ENCODE results near the gene PALD1. TPM values are rescaled to one million over a fixed set of nuclear protein-coding genes. Genes with fewer than 3 reads are reported as not detected.

PALD1 gene
- total RNA-seq, 2 donors from 2014 or later: 17.3 to 19.7 TPM

DNA sequence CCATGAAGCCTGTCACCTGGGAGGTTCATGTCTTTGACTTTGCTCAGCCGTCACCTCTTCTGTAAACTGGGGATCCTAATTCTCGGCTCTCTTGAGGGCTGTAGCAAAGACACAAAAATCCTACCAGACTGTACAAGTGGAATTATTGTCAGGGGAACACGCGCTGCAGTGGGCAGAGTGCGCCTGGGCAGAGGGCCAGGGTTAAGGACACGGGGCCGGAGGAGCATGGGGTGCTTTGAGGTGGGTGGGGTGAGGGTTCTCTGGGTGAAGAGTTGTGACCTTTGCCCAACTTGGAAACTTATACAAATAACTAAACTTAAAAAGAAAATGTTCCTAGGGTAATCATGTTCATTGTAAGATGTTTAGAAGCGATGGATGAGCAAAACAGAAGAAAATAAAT is 36.0 kb downstream of the PALD1 start:
- no peaks in the 10 kb centered on the region for H3K27me3 ChIP-seq (ENCODE audit: control insufficient read depth, insufficient read depth, low read length, poor library complexity, severe bottlenecking)
- no peak overlapping the region for H3K4me3 Mint-ChIP-seq
- peaks cover 15% of the 10 kb centered on the region for H3K4me1 ChIP-seq (ENCODE audit: control insufficient read depth, insufficient read depth, low read length)
- H3K36me3 Mint-ChIP-seq (ENCODE audit: low read depth): no peaks in the 10 kb centered on the region
- H3K27ac ChIP-seq (ENCODE audit: low read depth, low read length): no peak overlapping the region
- H3K36me3 ChIP-seq (ENCODE audit: control insufficient read depth, insufficient read depth, low read length): no peaks in the 10 kb centered on the region
- 86 to 97% methylated on average over 1 to 8 of the region's 8 CpGs for WGBS, 2 experiments (ENCODE audit: insufficient coverage in 1 of 2, insufficient read length in 1 of 2)
- peaks cover 20% of the 10 kb centered on the region for H3K4me1 Mint-ChIP-seq
- TF ChIP-seq CTCF (conservative IDR thresholded peaks at IDR 0.05): no peak
- no peak overlapping the region for H3K27ac Mint-ChIP-seq
- H3K27me3 Mint-ChIP-seq (ENCODE audit: insufficient read depth): no peaks in the 10 kb centered on the region
- no peaks in the 10 kb centered on the region for H3K9me3 Mint-ChIP-seq
- H3K4me3 ChIP-seq (ENCODE audit: low read length): no peak overlapping the region
- no peak for DNase-seq
- H3K9me3 ChIP-seq (ENCODE audit: control insufficient read depth, low read length): no peaks in the 10 kb centered on the region
- no peak overlapping the region for H3K9ac ChIP-seq (ENCODE audit: extremely low read depth, low read length, poor library complexity, severe bottlenecking)

DNA sequence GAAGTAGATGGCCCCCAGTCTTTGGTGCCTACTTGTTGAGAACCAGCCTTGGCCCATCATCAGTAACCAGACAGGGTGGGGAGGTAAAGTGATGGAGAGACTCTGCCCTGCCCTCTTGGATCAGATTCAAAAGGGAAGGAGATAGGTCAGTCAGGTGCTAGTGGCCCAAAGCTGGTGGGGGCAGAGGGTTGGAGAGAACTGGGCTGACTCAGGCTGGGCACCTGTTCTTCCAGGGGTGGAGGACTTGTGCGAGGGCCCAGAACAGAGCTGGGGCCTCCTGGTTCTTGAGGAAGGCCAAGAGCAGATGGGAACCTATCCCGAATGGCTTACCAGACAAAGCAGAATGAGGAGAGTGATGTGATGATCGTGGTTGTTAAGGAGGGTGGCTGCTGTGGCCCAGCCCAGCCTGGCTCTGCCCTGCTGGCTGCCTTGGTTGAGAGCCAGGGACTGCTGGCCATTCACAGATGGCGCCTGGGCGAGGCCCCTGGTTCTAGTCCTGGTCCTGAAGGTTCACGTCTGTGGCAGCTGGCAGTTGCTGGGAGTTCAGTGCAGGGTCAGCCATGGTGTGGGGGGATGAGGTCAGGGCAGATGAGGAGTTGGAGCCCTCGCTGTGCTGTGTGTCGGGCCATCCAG is 36.6 kb downstream of the PALD1 start:
- Histone ChIP-seq H3K27ac (ENCODE audit: low read depth, low read length) (no peak overlapping the region), H3K36me3 (ENCODE audit: control insufficient read depth, insufficient read depth, low read length) (no peaks in the 10 kb centered on the region), H3K9me3 (ENCODE audit: control insufficient read depth, low read length) (no peaks in the 10 kb centered on the region), H3K4me1 (ENCODE audit: control insufficient read depth, insufficient read depth, low read length) (peaks cover 15% of the 10 kb centered on the region), H3K27me3 (ENCODE audit: control insufficient read depth, insufficient read depth, low read length, poor library complexity, severe bottlenecking) (no peaks in the 10 kb centered on the region), H3K9ac (ENCODE audit: extremely low read depth, low read length, poor library complexity, severe bottlenecking) (no peak overlapping the region), H3K4me3 (ENCODE audit: low read length) (no peak overlapping the region)
- WGBS, 2 experiments (ENCODE audit: insufficient coverage in 1 of 2, insufficient read length in 1 of 2): 83 to 94% methylated on average over 1 to 8 of the region's 8 CpGs
- H3K36me3 Mint-ChIP-seq (ENCODE audit: low read depth): no peaks in the 10 kb centered on the region
- peaks cover 17% of the 10 kb centered on the region for H3K4me1 Mint-ChIP-seq
- no peak overlapping the region for H3K4me3 Mint-ChIP-seq
- no peak overlapping the region for H3K27ac Mint-ChIP-seq
- DNase-seq: no peak
- TF ChIP-seq CTCF (conservative IDR thresholded peaks at IDR 0.05): no peak
- H3K27me3 Mint-ChIP-seq (ENCODE audit: insufficient read depth): no peaks in the 10 kb centered on the region
- no peaks in the 10 kb centered on the region for H3K9me3 Mint-ChIP-seq

- Histone ChIP-seq H3K9me3 (ENCODE audit: control insufficient read depth, low read length) (no peaks in the 10 kb centered on the region), H3K4me1 (ENCODE audit: control insufficient read depth, insufficient read depth, low read length) (peaks cover 3% of the 10 kb centered on the region), H3K4me3 (ENCODE audit: low read length) (no peak overlapping the region), H3K36me3 (ENCODE audit: control insufficient read depth, insufficient read depth, low read length) (no peaks in the 10 kb centered on the region), H3K27me3 (ENCODE audit: control insufficient read depth, insufficient read depth, low read length, poor library complexity, severe bottlenecking) (no peaks in the 10 kb centered on the region), H3K27ac (ENCODE audit: low read depth, low read length) (no peak overlapping the region), H3K9ac (ENCODE audit: extremely low read depth, low read length, poor library complexity, severe bottlenecking) (no peak overlapping the region)
- peaks cover 2% of the 10 kb centered on the region for H3K4me1 Mint-ChIP-seq
- H3K9me3 Mint-ChIP-seq: no peaks in the 10 kb centered on the region
- no peak for DNase-seq
- H3K27me3 Mint-ChIP-seq (ENCODE audit: insufficient read depth): no peaks in the 10 kb centered on the region
- H3K27ac Mint-ChIP-seq: peak overlapping the region; percentile 48
- no peak overlapping the region for H3K4me3 Mint-ChIP-seq
- no peak for TF ChIP-seq CTCF (conservative IDR thresholded peaks at IDR 0.05)
- 92 to 100% methylated on average over 1 to 5 of the region's 5 CpGs for WGBS, 2 experiments (ENCODE audit: insufficient coverage in 1 of 2, insufficient read length in 1 of 2)
- H3K36me3 Mint-ChIP-seq (ENCODE audit: low read depth): no peaks in the 10 kb centered on the region
These were observed 40.1 kb downstream of the PALD1 start for GRCh38 chr10:70518695-70519094.
